Amniotic epithelial cell (primary cell): ENCODE measurements around the gene RECQL5.
"Not testable (repeated sequence)": the region's sequence is repeated elsewhere in the genome, so short reads cannot be mapped to it uniquely, and the experiment has no call there.

ENCODE experiments used
- DNase-seq: peaks from one replicate; pipeline ENCODE4 v3.0.0-alpha.2; 2010; ENCODE audit warnings: low read depth

RECQL5 gene

GRCh38 chr17:75592348-75593020 lies 74.5 kb downstream of the RECQL5 start:
- no peak for DNase-seq

GRCh38 chr17:75591722-75592302 lies 75.1 kb downstream of the RECQL5 start:
- no peak for DNase-seq

GRCh38 chr17:75590849-75591721 lies 75.9 kb downstream of the RECQL5 start:
- no peak for DNase-seq

- DNase-seq = no peak
Observed at GRCh38 chr17:75590314-75590761, 76.6 kb downstream of the RECQL5 start.

- DNase-seq = no peak
Observed at GRCh38 chr17:75589919-75590303, 77.0 kb downstream of the RECQL5 start.

GRCh38 chr17:75589012-75589918 lies 77.7 kb downstream of the RECQL5 start:
- DNase-seq = peak; percentile 65

- DNase-seq = no peak
Observed at GRCh38 chr17:75588596-75589011, 78.3 kb downstream of the RECQL5 start.

DNA sequence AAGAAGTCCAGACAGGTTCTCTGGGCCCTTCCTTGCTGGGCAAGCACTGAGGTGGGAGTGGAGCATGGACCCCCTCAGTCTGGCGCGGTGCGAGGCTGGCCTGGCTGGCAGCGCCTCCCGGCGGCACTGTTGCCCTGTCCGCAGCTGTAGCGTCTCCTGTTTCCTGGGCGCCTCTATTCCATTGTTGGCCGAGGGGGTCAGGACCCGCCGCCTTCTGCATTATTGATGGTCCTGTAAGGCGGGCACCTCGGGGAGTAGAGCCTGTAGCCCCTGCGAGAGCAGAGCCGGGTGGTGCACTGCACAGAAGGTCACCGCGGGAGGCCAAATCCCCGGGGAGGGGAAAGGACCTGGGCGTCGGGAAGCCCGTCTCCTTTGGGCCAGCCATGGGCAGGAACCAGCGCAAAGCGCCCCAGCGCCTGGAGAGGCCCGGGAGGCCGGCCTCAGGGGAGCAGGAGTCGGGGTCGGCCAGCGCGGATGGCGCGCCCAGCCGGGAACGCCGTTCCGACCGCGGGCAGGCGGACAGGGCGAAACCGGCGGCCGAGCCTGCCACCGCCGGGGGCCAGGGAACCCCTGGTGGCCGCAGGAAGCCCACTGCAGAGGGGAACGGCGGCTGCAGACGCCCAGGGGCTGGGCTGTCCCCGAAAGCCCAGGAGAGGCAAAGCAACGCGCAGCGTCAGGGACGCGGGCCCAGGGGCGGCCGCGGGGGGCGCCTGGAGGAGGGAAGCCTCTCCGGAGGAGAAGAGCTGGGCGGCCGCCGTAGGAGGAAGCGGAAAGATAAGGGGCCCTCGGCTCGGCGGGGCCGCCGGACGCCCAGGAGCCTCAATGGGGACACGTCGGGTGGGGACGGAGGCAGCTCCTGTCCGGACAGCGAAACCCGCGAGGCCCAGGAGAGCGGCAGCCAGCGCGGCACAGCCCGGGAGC lies 79.0 kb downstream of the RECQL5 start, which contains the start of gene MYO15B:
Gene MYO15B, plus strand, starts transcription at position 126 of the 921 bp plus-strand sequence. Its CDS starts 258 bp downstream, at position 384.
- peak; percentile 13 for DNase-seq

DNA sequence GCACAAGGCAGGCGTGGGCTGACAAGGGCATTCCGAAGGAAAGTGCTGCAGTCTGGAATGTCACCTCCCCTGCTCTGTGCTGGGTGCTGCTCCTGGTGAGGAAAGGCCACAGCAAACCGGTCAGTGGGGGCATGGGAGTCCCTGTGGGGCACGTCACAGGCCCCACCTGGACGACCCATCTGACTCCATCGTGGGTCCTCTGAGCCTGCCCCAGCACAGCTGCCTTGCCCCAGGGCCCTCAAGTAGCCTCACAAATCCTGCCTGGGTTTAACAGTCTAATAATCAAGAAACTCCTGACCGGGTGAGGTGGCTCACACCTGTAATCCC lies 82.1 kb downstream of the RECQL5 start:
- no peak for DNase-seq

- not testable (repeated sequence) for DNase-seq
Observed at GRCh38 chr17:75583197-75583596, 83.8 kb downstream of the RECQL5 start.

DNA sequence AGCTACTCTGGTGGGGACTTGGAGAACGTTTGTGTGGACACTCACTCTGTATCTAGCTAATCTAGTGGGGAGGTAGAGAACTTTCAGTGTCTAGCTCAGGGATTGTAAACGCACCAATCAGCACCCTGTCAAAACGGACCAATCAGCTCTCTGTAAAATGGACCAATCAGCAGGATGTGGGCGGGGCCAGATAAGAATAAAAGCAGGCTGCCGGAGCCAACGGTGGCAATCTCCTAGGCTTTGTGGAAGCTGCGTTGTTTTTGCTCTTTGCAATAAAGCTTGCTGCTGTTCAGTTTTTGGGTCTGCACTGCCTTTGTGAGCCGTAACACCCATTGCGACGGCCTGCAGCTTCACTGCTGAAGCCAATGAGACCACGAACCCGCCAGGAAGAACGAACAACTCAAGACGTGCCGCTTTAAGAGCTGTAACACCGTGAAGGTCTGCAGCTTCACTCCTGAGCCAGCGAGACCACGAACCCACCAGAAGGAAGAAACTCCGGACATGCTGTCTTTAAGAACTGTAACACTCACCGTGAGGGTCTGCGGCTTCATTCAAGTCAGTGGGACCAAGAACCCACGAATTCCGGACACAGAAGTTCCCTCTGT lies 85.7 kb downstream of the RECQL5 start:
- DNase-seq = not testable (repeated sequence)
